SU-DHL-6 (cell line): Measurements from ENCODE around the gene AQP12B.

ENCODE experiments used
- H2AFZ ChIP-seq: fragments of 200-600 bp; sonication (generic); 2 replicates; pipeline ENCODE4 v1.6.1; 2014; ENCODE audit warnings: low read depth, mild to moderate bottlenecking, moderate library complexity, mixed read lengths, antibody characterized with exemption, low read length; ENCODE audit not compliant: severe bottlenecking
- H3F3A ChIP-seq: fragments of 200-600 bp; shearing (Covaris generic); 2 replicates; pipeline ENCODE4 v1.6.0; 2016; ENCODE audit warnings: antibody characterized with exemption, mild to moderate bottlenecking; ENCODE audit not compliant: insufficient read depth
- H3K27ac ChIP-seq: fragments of 200-600 bp; sonication (generic); 2 replicates; pipeline ENCODE4 v1.5.1; 2016; ENCODE audit warnings: low read depth, mild to moderate bottlenecking, low read length, moderate library complexity, mixed read lengths
- H3K27me3 ChIP-seq: fragments of 200-600 bp; sonication (generic), shearing (Covaris generic); 2 replicates; pipeline ENCODE4 v1.6.0; 2014; ENCODE audit warnings: mild to moderate bottlenecking, low read length
- H3K36me3 ChIP-seq: fragments of 200-600 bp; sonication (generic); 2 replicates; pipeline ENCODE4 v1.6.1; 2014; ENCODE audit warnings: mild to moderate bottlenecking, low read length, mixed read lengths
- H3K4me2 ChIP-seq: fragments of 300-600, 200-600 bp; shearing (Covaris generic), sonication (generic); 2 replicates; pipeline ENCODE4 v1.6.0; 2014; ENCODE audit warnings: low read length, low read depth, mild to moderate bottlenecking; ENCODE audit not compliant: poor library complexity, severe bottlenecking
- H3K4me3 ChIP-seq: fragments of 200-600 bp; sonication (generic); 2 replicates; pipeline ENCODE4 v1.5.1; 2014; ENCODE audit warnings: antibody characterized with exemption, low read length, mild to moderate bottlenecking, mixed read lengths; ENCODE audit not compliant: insufficient read depth, poor library complexity, severe bottlenecking
- H3K79me2 ChIP-seq: fragments of 200-600 bp; sonication (generic); 2 replicates; pipeline ENCODE4 v1.6.1; 2014; ENCODE audit warnings: mild to moderate bottlenecking, low read length, moderate library complexity; ENCODE audit not compliant: insufficient read depth
- H3K9ac ChIP-seq: fragments of 200-600 bp; sonication (generic); 2 replicates; pipeline ENCODE4 v1.7.0; 2014; ENCODE audit warnings: mild to moderate bottlenecking, low read length
- H3K9me2 ChIP-seq: fragments of 200-600 bp; sonication (generic); replicated peaks from 2 replicates; pipeline ENCODE4 v1.6.1; 2014; ENCODE audit warnings: low read length; ENCODE audit not compliant: insufficient read depth
- H3K9me3 ChIP-seq: fragments of 200-600 bp; sonication (generic); 2 replicates; pipeline ENCODE4 v1.6.1; 2014; ENCODE audit warnings: low read length, mixed read lengths; ENCODE audit not compliant: insufficient read depth
- H4K20me1 ChIP-seq: fragments of 200-600 bp; sonication (generic); 2 replicates; pipeline ENCODE4 v1.6.1; 2014; ENCODE audit warnings: low read depth, mild to moderate bottlenecking, antibody characterized with exemption, low read length, moderate library complexity, mixed read lengths
- CTCF ChIP-seq: fragments of 200-600 bp; sonication (generic); IDR thresholded peaks from one replicate; pipeline ENCODE4 v1.5.1; 2017; ENCODE audit warnings: antibody characterized with exemption, mild to moderate bottlenecking, low read length, moderate library complexity; ENCODE audit not compliant: insufficient read depth, poor library complexity, severe bottlenecking
- EZH2phosphoT487 ChIP-seq: fragments of 200-600 bp; sonication (generic), shearing (Covaris generic); conservative IDR thresholded peaks from 2 replicates; pipeline ENCODE4 v1.6.1; 2018; ENCODE audit warnings: mild to moderate bottlenecking, antibody characterized with exemption, low read length, moderate library complexity, mixed read lengths

Gene AQP12B

GRCh38 chr2:240721596-240722180 lies 39.0 kb upstream of the AQP12B start:
- no peak overlapping the region for H3K4me3 ChIP-seq
- no peaks in the 10 kb centered on the region for H3F3A ChIP-seq
- no peaks in the 10 kb centered on the region for H4K20me1 ChIP-seq
- no peak overlapping the region for H2AFZ ChIP-seq
- no peaks in the 10 kb centered on the region for H3K9me3 ChIP-seq
- no peak for TF ChIP-seq CTCF
- TF ChIP-seq EZH2phosphoT487, result no peak
- no peak overlapping the region for H3K9ac ChIP-seq
- H3K27ac ChIP-seq, result no peak overlapping the region
- no peaks in the 10 kb centered on the region for H3K79me2 ChIP-seq
- H3K36me3 ChIP-seq, result no peaks in the 10 kb centered on the region
- H3K9me2 ChIP-seq, result no peaks in the 10 kb centered on the region
- H3K27me3 ChIP-seq, result no peaks in the 10 kb centered on the region
- H3K4me2 ChIP-seq, result no peak overlapping the region

GRCh38 chr2:240720686-240721595 lies 38.3 kb upstream of the AQP12B start:
- Histone ChIP-seq H3K36me3 (no peaks in the 10 kb centered on the region), H3K4me3 (no peak overlapping the region), H3K79me2 (no peaks in the 10 kb centered on the region), H3K9me2 (no peaks in the 10 kb centered on the region), H3F3A (no peaks in the 10 kb centered on the region), H3K9me3 (no peaks in the 10 kb centered on the region), H3K27me3 (no peaks in the 10 kb centered on the region), H2AFZ (no peak overlapping the region), H4K20me1 (no peaks in the 10 kb centered on the region), H3K9ac (no peak overlapping the region), H3K27ac (no peak overlapping the region), H3K4me2 (no peak overlapping the region)
- no peak for TF ChIP-seq CTCF
- no peak for TF ChIP-seq EZH2phosphoT487

- H3K9me2 ChIP-seq, result no peaks in the 10 kb centered on the region
- H3K4me3 ChIP-seq, result no peak overlapping the region
- H4K20me1 ChIP-seq, result no peaks in the 10 kb centered on the region
- no peaks in the 10 kb centered on the region for H3K27me3 ChIP-seq
- no peak overlapping the region for H2AFZ ChIP-seq
- no peak overlapping the region for H3K27ac ChIP-seq
- no peaks in the 10 kb centered on the region for H3K9me3 ChIP-seq
- TF ChIP-seq CTCF, result no peak
- TF ChIP-seq EZH2phosphoT487, result no peak
- no peaks in the 10 kb centered on the region for H3F3A ChIP-seq
- H3K79me2 ChIP-seq, result no peaks in the 10 kb centered on the region
- H3K9ac ChIP-seq, result no peak overlapping the region
- no peak overlapping the region for H3K4me2 ChIP-seq
- H3K36me3 ChIP-seq, result no peaks in the 10 kb centered on the region
Measured at GRCh38 chr2:240719676-240720545, 37.2 kb upstream of the AQP12B start.
